GM13976 (cell line): ENCODE data around the gene APOA4.

Source experiments
- DNase-seq: peaks from one replicate; pipeline ENCODE4 v3.0.0; 2012; ENCODE audit warnings: low spot score
- CTCF ChIP-seq: IDR thresholded peaks from 2 replicates; pipeline ENCODE4 v1.5.1; 2012; ENCODE audit warnings: borderline replicate concordance, mild to moderate bottlenecking; ENCODE audit not compliant: insufficient read depth; ENCODE audit errors: extremely low read depth, missing control alignments, control extremely low read depth
- in situ Hi-C: fragments of 300-500 bp; cut with MboI; formaldehyde crosslinking; loops from one replicate; pipeline ENCODE4 v1.12.0; 2022; ENCODE audit warnings: low sequenced_read_pairs, mixed read lengths, inconsistent platforms; ENCODE audit not compliant: unreplicated experiment

The APOA4 gene

GRCh38 chr11:116860303-116860702 lies 37.2 kb upstream of the APOA4 start:
- no peak for DNase-seq
- in situ Hi-C loops, result no loop called here
- no peak for TF ChIP-seq CTCF

- no peak for TF ChIP-seq CTCF
- in situ Hi-C loops, result no loop called here
- DNase-seq, result no peak
Observed at GRCh38 chr11:116859175-116859574, 36.1 kb upstream of the APOA4 start.

GRCh38 chr11:116857936-116858335 lies 34.8 kb upstream of the APOA4 start:
- in situ Hi-C loops, result no loop called here
- DNase-seq, result no peak
- TF ChIP-seq CTCF, result no peak

GRCh38 chr11:116857316-116857715 lies 34.2 kb upstream of the APOA4 start:
- TF ChIP-seq CTCF, result no peak
- DNase-seq, result no peak
- in situ Hi-C loops, result no loop called here

- DNase-seq, result no peak
- in situ Hi-C loops, result no loop called here
- TF ChIP-seq CTCF, result no peak
Observed at GRCh38 chr11:116856423-116856822, 33.3 kb upstream of the APOA4 start.

GRCh38 chr11:116855413-116855812 lies 32.3 kb upstream of the APOA4 start:
- no peak for TF ChIP-seq CTCF
- in situ Hi-C loops, result no loop called here
- DNase-seq, result no peak
